Right ventricle myocardium inferior (tissue), 1 donor: ENCODE measurements around the gene EARS2. TPM values are rescaled to one million over a fixed set of nuclear protein-coding genes. Genes with fewer than 3 reads are reported as not detected.
A peak's percentile ranks its signal among the peaks of the same experiment; 100 is the strongest.
"Not testable (repeated sequence)": the region's sequence is repeated elsewhere in the genome, so short reads cannot be mapped to it uniquely, and the experiment has no call there.

Source experiments
- ATAC-seq: fragments of 200-7000 bp; cut with Tn5 transposase; one replicate; pipeline ENCODE4 v1.9.1; 2020; ENCODE audit warnings: mild to moderate bottlenecking, moderate library complexity
- DNase-seq: peaks from one replicate; pipeline ENCODE4 v3.0.0; 2021; ENCODE audit errors: missing footprints
- intact Hi-C: fragments of 100-400 bp; cut with DNase I; formaldehyde crosslinking; loops from one replicate; pipeline ENCODE4 v1.11.0; 2022
- total RNA-seq: library from RNA; stranded (reverse); fragmentation: NEBNext Ultra II Directional; extraction: Animal tissue kit (Norgen Biotek cat#: 25700); gene quantifications from one replicate; pipeline ENCODE4 v1.2.1, GENCODE V29; 2021
- donor health status: DM: no; HTN: yes; CAD: no; lungs with severe emphysema.

The EARS2 gene
- total RNA-seq, 1 donor from 2014 or later: 24.9 TPM

GRCh38 chr16:23511731-23512130 lies 45.4 kb downstream of the EARS2 start:
- ATAC-seq: no peak
- intact Hi-C loops: no loop called here
- DNase-seq: no peak

- not testable (repeated sequence) for DNase-seq, ATAC-seq
- intact Hi-C loops: loop anchor here (1.0 kb wide), 1 partner anchor 46 kb away; the partner anchor contains the start of genes EARS2 and UBFD1
Observed at GRCh38 chr16:23510915-23511270, 46.3 kb downstream of the EARS2 start.

- intact Hi-C loops: loop anchor here (1.0 kb wide), 1 partner anchor 47 kb away; the partner anchor contains the start of genes EARS2 and UBFD1
- DNase-seq (peak; percentile 91), ATAC-seq (peak; percentile 92)
Observed at GRCh38 chr16:23510164-23510914, 46.8 kb downstream of the EARS2 start, which contains the start of gene GGA2. GGA2 (minus strand) TSS chr16:23510494; CDS start chr16:23510411, 83 bp downstream.

- DNase-seq (no peak), ATAC-seq (peak; percentile 49)
- intact Hi-C loops: loop anchor here (1.0 kb wide), 1 partner anchor 48 kb away; the partner anchor contains the start of genes EARS2 and UBFD1
Observed at GRCh38 chr16:23509782-23510163, 47.4 kb downstream of the EARS2 start.

- DNase-seq (no peak), ATAC-seq (no peak)
- intact Hi-C loops: no loop called here
Observed at GRCh38 chr16:23509441-23509754, 47.8 kb downstream of the EARS2 start.

- intact Hi-C loops: no loop called here
- ATAC-seq: no peak
- no peak for DNase-seq
Observed at GRCh38 chr16:23508589-23509440, 48.3 kb downstream of the EARS2 start.

- DNase-seq: no peak
- no peak for ATAC-seq
- intact Hi-C loops: no loop called here
Observed at GRCh38 chr16:23506606-23506994, 50.5 kb downstream of the EARS2 start.

GRCh38 chr16:23505671-23506605 lies 51.2 kb downstream of the EARS2 start:
- ATAC-seq (no peak), DNase-seq (no peak)
- intact Hi-C loops: no loop called here

GRCh38 chr16:23505180-23505665 lies 51.9 kb downstream of the EARS2 start:
- intact Hi-C loops: no loop called here
- ATAC-seq (no peak), DNase-seq (no peak)

- intact Hi-C loops: no loop called here
- DNase-seq: no peak
- peak; percentile 60 for ATAC-seq
Observed at GRCh38 chr16:23504453-23505179, 52.5 kb downstream of the EARS2 start.

GRCh38 chr16:23504076-23504452 lies 53.1 kb downstream of the EARS2 start:
- intact Hi-C loops: no loop called here
- DNase-seq: no peak
- peak; percentile 56 for ATAC-seq

- intact Hi-C loops: no loop called here
- no peak for ATAC-seq
- DNase-seq: no peak
Observed at GRCh38 chr16:23502466-23502865, 54.7 kb downstream of the EARS2 start.

- ATAC-seq (no peak), DNase-seq (no peak)
- intact Hi-C loops: no loop called here
Observed at GRCh38 chr16:23501291-23501690, 55.9 kb downstream of the EARS2 start.

- intact Hi-C loops: no loop called here
- ATAC-seq (no peak), DNase-seq (no peak)
Observed at GRCh38 chr16:23500862-23501225, 56.3 kb downstream of the EARS2 start.

- DNase-seq: no peak
- intact Hi-C loops: no loop called here
- ATAC-seq: no peak
Observed at GRCh38 chr16:23500212-23500861, 56.8 kb downstream of the EARS2 start.

- ATAC-seq (no peak), DNase-seq (no peak)
- intact Hi-C loops: no loop called here
Observed at GRCh38 chr16:23499801-23500200, 57.3 kb downstream of the EARS2 start.

- ATAC-seq (peak; percentile 70), DNase-seq (no peak)
- intact Hi-C loops: no loop called here
Observed at GRCh38 chr16:23498863-23499262, 58.3 kb downstream of the EARS2 start.

- DNase-seq: no peak
- intact Hi-C loops: no loop called here
- ATAC-seq: no peak
Observed at GRCh38 chr16:23497543-23497868, 59.6 kb downstream of the EARS2 start.
